Effector CD8-positive, alpha-beta T cell (primary cell): ENCODE results near the gene EFCAB8.

Source experiments
- DNase-seq: peaks from one replicate; lab custom pipeline; 2025; lab: John Stamatoyannopoulos, UW

EFCAB8 gene

GRCh38 chr20:32986331-32986966, 127.7 kb downstream of the EFCAB8 start:
- DNase-seq, result no peak

- DNase-seq, result no peak
Measured at GRCh38 chr20:32987044-32987825, 128.5 kb downstream of the EFCAB8 start.

GRCh38 chr20:32988008-32988407, 129.3 kb downstream of the EFCAB8 start:
- DNase-seq, result no peak

DNA sequence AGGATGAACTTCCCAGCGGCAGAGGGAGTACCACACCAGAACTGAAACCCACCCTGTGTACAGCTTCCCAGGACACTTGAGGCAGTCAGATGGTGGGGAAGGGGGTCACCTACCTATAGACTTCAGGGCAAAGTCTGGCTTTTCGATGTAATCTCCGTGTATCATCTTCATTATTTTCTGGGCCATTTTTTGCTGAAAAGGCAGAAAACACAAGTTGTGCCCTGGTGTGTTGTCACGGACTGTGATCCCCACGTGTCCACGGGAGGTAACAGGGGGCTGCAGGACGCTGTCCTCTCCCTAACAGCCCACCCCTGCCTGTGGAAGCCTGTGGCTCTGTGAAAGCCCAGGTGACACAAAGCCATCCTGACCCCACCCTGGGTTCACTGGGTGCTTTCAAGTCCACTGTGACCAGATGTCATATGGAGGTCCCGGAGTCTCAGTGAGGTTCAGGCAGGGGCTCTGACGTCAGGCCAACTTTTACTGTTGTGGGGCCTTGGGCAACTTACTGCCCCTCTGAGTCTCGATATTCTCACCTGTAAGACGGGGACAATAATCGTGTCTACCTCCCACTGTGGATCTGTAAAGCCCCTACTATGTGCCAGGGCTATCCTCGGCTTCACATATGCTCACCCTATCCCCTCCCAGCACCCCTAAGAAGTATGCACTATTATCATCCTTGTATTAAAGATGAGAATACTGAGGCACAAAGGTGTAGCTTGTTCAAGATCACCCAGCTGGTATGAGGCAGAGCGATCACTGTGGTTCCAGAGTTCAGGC, 131.0 kb downstream of the EFCAB8 start:
- DNase-seq, result no peak

- no peak for DNase-seq
Measured at GRCh38 chr20:32990426-32990825, 131.7 kb downstream of the EFCAB8 start.

GRCh38 chr20:32991383-32991782, 132.7 kb downstream of the EFCAB8 start:
- no peak for DNase-seq

- DNase-seq, result no peak
Measured at GRCh38 chr20:32991792-32992641, 133.3 kb downstream of the EFCAB8 start.

DNA sequence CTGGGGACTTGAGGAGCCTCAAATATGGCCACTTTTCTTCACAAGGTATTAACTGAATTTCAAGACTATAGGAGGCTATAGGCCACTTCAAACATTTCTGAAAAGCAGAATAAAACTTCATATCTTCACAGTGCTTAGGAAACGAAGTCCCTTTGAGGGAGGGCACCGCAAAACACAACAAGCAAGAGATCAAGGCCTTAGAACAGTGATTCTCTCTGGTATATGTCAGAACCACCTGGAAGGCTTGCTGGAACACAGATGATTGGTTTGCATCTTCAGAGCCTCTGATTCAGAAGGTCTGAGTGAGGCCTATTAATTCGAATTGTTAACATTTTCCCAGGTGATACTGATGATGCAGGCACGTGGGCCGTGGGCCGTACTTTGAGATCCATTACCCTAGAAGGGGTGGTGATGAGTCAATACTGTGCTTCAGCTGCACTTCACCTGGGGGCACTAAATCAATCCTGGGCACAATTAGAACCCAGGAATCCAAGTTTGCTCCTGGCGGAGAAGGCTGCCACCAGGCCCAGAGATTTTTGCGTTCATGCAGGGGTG, 134.8 kb downstream of the EFCAB8 start:
- no peak for DNase-seq

DNA sequence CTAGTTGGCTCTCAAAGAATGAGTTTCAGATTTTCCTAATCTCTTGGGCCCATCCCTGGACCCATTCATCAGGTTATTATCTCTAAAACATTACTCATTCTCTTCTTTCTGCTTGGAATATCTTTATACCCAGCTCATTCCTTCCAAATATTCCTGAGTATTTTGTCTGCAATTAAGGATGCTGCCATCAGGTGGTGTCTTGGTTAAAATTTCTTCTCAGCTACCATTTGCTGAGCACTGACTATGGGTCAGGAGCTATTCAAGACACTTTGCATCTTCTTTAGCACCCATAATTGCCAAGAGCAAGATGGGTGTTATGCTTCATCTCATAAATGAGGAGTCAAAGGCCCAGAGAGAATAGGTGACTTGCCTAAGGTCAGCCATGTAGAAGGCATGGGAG, 137.1 kb downstream of the EFCAB8 start:
- DNase-seq, result no peak

DNA sequence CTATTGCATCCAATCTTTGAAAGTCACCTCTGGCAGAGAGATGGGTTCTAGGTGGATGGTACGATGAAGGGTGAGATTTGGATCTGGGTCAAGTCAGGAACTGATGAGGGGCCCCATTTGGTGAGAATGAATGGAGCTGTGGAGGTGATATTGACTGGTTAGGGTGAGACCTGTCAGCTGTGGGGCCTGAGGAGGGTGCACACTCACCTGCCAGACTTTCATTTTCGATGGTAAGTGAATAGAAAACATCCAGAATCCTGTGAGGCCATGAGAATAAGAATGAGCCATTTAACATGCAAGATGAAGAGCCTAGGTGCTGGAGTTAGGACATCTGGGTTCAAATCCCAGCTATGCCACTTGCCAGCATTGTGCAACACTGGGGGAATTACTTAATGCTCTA, 138.7 kb downstream of the EFCAB8 start:
- DNase-seq, result no peak

- DNase-seq, result no peak
Measured at GRCh38 chr20:32999603-33000250, 141.0 kb downstream of the EFCAB8 start.

GRCh38 chr20:33000802-33001466, 142.2 kb downstream of the EFCAB8 start:
- DNase-seq, result no peak

DNA sequence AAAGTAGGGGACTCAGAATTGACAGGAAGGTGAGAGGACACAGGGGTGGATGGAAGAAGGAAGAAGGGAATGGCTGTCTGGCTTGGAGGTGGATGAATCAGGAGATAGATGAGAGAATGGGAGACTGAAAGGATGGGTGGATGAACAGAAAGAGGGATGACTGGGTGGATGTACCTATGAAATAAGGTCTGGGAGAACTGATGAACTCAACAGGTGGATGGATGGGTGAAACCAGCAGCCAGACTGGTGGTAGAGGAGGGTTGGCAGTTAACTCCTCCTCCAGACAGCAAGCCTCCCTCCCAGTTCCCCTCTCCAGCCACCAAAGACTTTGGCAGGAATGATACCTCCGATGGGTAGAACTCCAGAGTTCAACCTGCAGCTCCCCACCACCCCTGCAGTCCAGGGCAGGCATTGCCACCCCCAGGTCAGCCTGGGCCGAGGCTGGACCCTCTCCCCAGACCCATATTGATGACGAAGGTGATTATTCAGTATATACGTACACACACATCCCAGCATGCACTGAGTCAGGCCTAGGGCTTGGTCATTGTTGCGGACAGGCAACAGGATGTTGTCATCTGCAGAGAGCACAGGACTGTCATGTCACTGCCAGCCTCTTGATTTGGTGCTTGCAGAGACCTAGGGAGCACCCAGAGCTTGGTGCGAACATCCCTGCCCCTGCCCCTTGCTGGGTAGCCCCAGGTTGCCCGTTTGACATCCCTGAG, 143.5 kb downstream of the EFCAB8 start:
- no peak for DNase-seq

DNA sequence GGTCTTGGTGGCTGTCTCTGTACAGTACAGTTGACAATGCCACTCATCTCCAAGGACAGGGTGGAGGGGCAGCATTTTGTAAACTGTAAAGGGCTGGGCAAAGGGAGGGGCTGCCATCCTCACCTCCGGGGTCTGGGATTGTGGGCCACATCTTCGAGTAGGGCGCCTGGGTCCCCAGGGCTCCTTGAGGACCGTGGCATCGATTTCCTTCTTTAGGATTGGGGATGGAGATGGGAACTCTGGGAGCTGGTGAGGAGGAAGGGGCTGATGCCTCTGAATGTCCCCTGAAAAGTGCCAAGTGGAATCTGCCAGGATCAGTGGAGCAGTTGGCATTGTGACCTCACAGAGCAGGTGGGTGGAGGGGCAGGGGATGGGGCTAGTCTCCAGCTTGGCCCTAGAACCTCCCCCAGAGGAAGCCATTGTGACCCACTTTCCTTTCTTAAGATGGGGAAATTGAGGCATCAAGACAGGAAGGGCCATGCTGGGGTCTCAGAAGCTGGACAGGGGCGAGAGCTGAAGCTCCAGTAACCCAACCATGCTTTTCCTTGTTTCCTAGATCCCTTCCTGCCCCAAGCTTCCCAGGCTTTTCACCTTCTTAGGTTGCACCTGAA, 145.5 kb downstream of the EFCAB8 start, which contains the start of gene SUN5:
Gene SUN5, minus strand, starts transcription at position 293 of the 611 bp plus-strand sequence. Its CDS starts 93 bp downstream, at position 200.
- no peak for DNase-seq

DNA sequence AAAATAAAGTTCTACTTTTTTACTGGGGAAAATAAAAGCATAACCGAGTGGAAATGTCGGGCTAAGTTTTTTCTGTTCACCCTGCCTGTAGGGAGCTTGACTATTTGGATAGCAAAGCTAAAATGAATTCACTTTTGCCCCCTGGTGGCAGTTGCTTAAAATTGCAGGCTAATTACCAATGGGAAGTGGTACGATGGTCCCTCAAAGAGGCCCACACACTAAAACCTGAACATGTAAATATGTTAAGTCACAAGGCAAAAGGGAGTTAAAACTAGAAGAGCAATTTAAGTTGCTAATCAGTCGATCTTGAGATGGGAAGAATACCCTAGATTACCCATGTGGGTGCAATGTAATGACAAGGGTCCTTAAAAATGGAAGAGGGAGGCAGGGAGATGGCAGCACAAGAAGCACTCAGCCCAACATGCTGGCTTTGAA, 146.4 kb downstream of the EFCAB8 start:
- no peak for DNase-seq

- DNase-seq, result no peak
Measured at GRCh38 chr20:33005908-33006775, 147.4 kb downstream of the EFCAB8 start.

DNA sequence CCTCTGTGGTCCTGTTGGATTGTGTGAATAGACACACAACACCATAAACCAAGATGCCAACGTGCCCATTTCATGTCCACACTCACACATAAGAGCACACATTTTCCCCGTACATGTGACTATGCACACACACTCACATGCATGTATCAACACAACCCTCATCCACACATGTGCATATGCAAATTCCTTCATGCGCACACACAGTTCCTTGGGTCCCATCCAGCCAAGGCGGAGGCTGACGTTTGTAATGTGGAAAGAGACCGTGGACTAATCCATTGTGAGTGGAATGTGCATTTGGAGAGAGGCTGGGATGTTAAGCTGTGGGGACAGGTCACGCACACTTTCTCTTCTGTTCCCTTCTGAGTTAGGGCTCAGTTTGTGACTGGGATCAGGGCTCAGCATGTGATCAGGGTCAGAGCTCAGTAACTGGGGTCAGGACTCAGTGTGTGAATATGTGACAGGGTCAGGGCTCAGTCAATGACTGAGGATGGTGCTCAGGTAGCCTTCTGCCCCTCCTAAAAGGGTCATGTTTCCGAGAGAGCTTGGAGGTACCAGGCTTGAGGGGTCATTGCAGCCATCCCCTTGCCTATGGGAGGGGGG, 148.2 kb downstream of the EFCAB8 start:
- DNase-seq, result no peak
